Hematopoietic multipotent progenitor cell (in vitro differentiated cells): Measurements from ENCODE around the gene CPO. TPM values are rescaled to one million over a fixed set of nuclear protein-coding genes. Genes with fewer than 3 reads are reported as not detected.

ENCODE experiments used
- DNase-seq, 3 donors: peaks; one replicate each; pipeline ENCODE4 v3.0.0-alpha.2; 2011 to 2015; ENCODE audit warnings: low read depth in 2 of 3, low spot score in 2 of 3
- total RNA-seq: library from RNA; depleted of rRNA; stranded (reverse); fragments of >200 nt; gene quantifications from one replicate; pipeline ENCODE4 v1.2.3, GENCODE V29; 2012

The CPO gene
- total RNA-seq, 1 donor = not detected

GRCh38 chr2:207008105-207008990, 69.0 kb downstream of the CPO start:
- no peak for DNase-seq

- DNase-seq = no peak
Measured at GRCh38 chr2:207012461-207012860, 73.1 kb downstream of the CPO start.

- DNase-seq = no peak
Measured at GRCh38 chr2:207014424-207014823, 75.1 kb downstream of the CPO start.

GRCh38 chr2:207015901-207016300, 76.6 kb downstream of the CPO start:
- no peak for DNase-seq

Other genes with a start within 250 kb of the CPO start
- 1.1 TPM for gene DYTN, start 221.1 kb upstream of the CPO start, total RNA-seq
- 1.3 TPM for gene MDH1B, start 174.2 kb upstream of the CPO start, total RNA-seq
- 26.7 TPM for gene FASTKD2, start 173.9 kb upstream of the CPO start, total RNA-seq
- 22.6 TPM for gene KLF7, start 226.4 kb downstream of the CPO start, total RNA-seq